HG03575 (cell line): Measurements from ENCODE around the gene FBXL13.

ENCODE experiments used
- ATAC-seq: cut with Tn5 transposase; IDR thresholded peaks from one replicate; pipeline ENCODE4 v1.9.1; 2021; ENCODE audit not compliant: unreplicated experiment, insufficient number of reproducible peaks, low FRiP score; ENCODE audit errors: extremely low read depth

Gene FBXL13

GRCh38 chr7:102890971-102891692, 183.5 kb downstream of the FBXL13 start:
- no peak for ATAC-seq

- ATAC-seq: no peak
These were observed 184.2 kb downstream of the FBXL13 start for GRCh38 chr7:102890292-102890970.

- no peak for ATAC-seq
These were observed 184.7 kb downstream of the FBXL13 start for GRCh38 chr7:102889851-102890250.

- no peak for ATAC-seq
These were observed 185.9 kb downstream of the FBXL13 start for GRCh38 chr7:102888561-102889233.

- no peak for ATAC-seq
These were observed 191.3 kb downstream of the FBXL13 start for GRCh38 chr7:102883098-102883860.

DNA sequence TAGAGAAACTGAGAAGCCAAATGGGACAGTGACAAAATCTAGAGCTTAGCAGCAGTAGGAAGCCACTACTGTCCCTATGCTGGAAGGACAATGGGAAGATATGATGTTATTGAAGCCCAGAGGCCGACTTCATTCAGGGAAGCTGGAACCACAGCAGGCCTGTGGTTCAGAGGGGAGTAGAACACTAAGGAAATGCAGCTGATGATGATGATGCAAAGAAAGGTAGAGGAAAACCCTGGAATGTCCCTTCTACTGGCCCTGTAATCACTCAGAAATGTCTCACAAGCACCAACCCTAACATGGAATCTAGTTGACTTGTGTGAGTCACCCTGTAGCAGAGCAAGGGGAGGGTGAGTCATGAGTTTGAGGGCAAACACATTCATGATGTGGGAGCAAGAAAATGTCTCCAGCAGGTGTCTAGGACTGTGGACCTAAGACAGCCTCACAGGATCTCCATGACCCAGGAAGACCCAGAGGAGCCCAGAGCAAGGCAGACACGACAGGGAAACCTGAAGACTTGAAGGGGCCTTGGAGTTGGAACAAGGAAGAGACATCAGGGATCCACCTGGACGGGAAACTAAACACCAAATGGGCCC, 198.8 kb downstream of the FBXL13 start:
- no peak for ATAC-seq

DNA sequence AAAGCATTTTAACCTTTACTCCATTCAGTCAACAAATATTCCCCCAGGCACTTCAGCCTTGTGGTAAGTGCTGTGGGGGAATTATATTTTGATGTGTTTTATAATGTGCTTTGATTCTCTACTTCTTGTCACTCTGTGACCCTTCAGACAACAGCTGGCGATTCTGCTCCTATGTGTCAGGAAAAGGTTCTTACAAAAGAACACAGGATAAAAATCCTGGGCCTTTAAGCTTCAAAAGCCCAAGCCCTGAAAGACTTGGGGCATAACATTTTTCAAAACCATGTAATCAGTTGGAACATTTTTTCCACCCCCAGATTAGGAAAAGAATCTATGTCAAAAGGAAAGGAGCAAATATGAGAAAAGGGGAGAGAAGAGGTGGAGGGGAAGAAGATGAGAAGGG, 199.6 kb downstream of the FBXL13 start:
- no peak for ATAC-seq

DNA sequence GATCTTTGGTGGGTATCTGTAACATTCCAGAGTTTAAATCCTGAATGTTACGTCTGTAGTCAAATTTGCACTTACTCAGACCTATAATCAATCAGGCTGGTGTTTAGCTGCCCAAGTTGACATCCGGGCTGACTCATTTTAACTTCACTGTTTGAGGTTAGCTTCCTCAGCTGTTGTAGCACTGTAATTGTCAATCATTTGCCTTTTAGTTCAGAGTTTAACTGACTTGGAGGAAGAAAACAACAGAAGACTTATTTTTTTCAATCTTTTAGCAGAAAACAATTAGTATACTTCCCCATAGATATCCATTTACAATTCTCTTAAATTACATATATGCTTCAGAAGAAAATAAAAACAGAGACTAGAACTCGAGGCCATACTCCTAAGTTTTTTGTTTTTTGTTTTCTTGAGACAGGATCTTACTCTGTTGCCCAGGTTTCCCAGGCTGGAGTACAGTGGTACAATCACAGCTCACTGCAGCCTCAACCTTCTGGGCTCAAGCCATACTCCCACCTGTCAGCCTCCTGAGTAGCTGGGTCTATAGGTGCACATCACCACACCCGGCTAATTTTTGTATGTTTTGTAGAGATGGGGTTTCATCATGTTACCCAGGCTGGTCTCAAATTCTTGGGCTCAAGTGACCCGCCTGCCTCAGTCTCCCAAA, 200.3 kb downstream of the FBXL13 start:
- peak; percentile 97 for ATAC-seq

DNA sequence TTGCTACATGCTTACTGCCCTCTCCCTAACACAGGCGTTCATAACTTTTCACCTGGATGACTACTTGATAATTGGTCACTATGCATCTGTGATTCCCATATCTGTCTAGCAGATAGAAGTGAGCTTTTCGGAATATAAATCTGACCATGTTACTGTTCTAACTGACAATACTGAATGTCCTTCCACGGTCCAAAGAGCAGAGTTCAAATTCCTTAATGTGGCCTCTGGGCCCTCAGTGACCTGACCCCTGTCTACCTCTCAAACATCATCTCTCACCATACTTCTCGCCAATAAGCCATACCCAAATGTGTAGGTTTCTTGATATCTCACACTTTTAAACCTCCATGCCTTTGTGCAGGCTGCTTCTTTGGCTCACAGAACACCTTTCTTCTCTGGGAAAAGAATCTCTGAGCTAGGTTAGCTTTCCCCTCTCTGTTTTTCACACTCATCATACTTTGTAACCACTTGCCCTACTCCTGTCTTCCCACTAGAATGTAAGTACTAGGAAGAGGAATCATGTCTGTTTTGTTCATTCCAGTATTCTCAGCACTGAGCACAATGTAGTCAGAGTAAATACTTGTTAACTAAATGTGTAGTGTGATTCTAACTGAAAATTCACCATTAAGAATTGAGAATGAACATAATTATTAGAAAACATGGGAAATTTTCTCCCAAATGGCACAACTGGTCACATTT, 201.0 kb downstream of the FBXL13 start:
- no peak for ATAC-seq

DNA sequence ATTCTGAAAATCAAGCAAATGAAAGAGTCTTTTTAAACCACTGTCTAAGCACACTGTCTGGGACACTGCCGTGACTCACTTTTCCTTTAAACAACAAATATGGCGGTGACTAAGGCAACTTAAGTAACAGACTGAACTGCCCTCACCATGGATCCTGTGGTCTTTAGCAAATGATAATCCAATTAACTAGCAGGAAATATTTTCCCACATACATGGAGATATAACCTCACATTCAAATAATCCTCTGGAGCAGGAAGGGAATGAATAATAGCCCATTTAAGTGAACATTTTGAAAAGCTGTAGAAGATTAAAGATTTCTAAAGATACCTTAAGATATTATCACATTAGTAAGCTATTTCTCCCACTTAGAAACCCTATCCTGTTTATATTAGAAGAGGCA, 202.1 kb downstream of the FBXL13 start:
- no peak for ATAC-seq

- no peak for ATAC-seq
These were observed 205.4 kb downstream of the FBXL13 start for GRCh38 chr7:102869195-102869594.

DNA sequence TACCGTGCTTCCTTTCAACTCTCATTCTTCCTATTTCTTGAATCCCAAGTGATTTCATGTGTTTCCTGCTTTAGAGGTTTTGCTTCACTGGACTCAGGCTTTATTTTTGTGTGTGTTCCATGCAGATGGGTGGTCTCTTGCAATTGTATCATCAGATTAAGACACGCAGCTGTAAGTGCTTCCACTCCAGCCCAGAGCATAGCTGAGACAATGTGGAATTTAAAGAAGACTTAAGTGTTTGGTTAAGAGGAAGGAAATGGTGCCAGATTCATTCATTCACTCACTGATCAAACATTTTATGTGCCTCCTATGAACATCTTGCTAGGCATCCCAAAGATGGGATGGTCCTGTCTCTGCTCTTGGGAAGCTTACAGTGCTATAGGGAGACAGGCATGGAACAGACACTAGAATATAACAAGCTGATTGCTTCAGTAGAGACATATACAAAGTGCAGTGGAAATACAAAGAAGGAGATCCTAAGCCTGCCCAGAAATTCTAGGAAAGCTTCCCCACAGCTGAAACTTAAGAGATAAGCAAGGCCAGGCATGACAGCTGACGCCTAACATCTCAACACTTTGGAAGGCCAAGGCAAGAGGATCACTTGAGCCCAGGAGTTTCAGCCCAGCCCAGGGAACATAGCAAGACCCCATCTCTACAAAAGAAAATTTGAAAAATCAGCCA, 207.9 kb downstream of the FBXL13 start:
- no peak for ATAC-seq

- ATAC-seq: no peak
These were observed 209.6 kb downstream of the FBXL13 start for GRCh38 chr7:102864958-102865357.

- no peak for ATAC-seq
These were observed 214.2 kb downstream of the FBXL13 start for GRCh38 chr7:102860351-102860811.

GRCh38 chr7:102859799-102860125, 214.8 kb downstream of the FBXL13 start:
- no peak for ATAC-seq

- ATAC-seq: no peak
These were observed 215.4 kb downstream of the FBXL13 start for GRCh38 chr7:102859084-102859798.

- ATAC-seq: no peak
These were observed 218.6 kb downstream of the FBXL13 start for GRCh38 chr7:102856036-102856435.
